HG03060 (cell line): ENCODE results near the gene BNC1.
"Not testable (repeated sequence)": the region's sequence is repeated elsewhere in the genome, so short reads cannot be mapped to it uniquely, and the experiment has no call there.

Experiments
- ATAC-seq: cut with Tn5 transposase; IDR thresholded peaks from one replicate; pipeline ENCODE4 v1.9.1; 2021; ENCODE audit warnings: low read depth, moderate number of reproducible peaks; ENCODE audit not compliant: unreplicated experiment

BNC1 gene

DNA sequence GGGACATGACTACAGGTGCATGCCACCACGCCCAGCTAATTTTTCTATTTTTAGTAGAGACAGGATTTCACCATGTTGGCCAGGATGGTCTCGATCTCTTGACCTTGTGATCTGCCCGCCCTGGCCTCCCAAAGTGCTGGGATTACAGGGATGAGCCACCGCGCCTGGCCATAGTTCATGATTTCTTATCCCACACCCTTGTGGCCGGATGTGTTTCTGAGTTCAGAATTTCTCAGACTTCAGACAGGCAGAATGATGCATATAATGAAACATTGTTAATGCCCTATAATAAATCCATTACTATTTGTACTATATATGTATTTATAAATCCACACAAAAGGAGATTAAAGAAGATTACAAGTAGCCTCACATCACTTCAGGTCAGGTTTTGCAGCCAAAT is 22.3 kb downstream of the BNC1 start:
- not testable (repeated sequence) for ATAC-seq

DNA sequence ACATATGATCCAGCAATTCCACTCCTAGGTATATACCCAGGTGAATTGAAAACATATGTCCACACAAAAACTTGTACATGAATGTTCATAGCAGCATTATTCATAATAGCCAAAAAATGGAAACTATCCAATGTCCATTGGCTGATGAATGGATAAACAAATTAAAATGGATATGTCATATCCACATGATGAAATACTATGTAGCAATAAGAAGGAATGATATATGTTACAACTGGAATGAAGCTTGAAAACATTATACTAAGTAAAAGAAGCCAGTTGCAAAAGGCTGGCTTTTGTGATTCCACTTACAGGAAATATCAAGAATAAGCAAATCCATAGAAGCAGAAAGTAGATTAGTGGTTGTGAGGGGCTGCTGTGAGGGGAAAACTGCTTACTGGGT is 33.7 kb downstream of the BNC1 start:
- ATAC-seq, result no peak

- no peak for ATAC-seq
Observed at GRCh38 chr15:83249030-83249343, 35.5 kb downstream of the BNC1 start.

DNA sequence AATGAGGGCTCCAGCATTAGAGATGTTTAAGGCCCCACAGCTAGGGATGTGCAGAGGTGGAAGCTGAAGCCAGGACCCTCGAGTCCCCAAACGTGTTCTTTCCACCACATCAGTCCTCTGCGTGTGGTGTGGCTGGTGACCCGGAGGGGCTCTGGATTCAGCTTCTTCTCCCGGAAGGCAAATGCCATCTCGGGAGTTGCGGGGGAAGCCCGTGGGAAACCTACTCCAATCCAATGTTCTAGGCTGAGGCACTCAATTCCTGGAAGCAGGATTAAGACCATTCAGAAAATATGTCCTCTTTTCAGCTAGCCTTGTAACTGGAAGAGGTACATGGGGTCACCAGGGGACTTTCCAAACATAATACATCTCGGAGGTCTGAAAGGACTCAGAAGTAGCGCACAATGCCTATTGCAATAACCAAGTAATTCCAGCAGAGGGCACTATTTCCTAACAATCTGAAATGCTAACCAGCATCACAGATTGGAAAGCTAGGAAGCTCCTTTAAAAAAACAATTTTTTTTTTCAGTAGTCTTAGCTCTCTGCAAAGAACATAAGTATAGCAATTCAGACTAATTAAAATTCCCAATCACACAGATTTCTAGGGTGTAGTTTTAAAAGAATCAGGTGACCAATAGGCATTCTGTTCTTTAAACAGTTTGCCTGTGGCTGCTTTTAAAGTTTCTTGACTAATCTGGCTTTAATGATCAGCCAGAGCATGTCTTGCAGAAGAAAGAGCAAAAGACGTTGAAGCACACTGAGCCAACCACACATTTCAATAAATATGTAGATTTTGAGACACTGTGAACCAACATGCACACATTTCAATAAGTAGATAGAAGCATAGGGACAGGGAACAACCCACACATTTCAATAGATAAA is 36.1 kb downstream of the BNC1 start:
- ATAC-seq, result no peak

DNA sequence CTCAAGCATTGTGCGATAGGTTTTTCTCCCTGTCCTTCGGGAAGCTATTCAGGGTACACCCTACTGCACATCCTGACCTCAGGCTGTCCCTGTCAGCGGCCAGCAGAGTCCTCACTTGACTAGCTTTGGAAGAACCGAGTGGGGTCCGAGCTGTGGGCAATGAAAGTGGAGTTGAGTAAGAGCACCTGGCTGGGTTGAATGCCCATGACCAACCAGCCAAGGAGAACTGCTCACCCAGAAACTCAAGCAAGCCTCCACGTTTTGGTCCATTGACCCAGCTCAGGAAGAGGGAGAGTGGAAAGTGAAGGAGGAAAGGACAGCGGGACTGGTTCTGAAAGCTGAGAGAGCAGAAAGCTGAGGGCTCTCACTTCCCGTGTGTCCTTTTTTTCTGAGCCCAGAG is 40.8 kb downstream of the BNC1 start:
- no peak for ATAC-seq

- ATAC-seq, result no peak
Observed at GRCh38 chr15:83230242-83230641, 54.2 kb downstream of the BNC1 start.

DNA sequence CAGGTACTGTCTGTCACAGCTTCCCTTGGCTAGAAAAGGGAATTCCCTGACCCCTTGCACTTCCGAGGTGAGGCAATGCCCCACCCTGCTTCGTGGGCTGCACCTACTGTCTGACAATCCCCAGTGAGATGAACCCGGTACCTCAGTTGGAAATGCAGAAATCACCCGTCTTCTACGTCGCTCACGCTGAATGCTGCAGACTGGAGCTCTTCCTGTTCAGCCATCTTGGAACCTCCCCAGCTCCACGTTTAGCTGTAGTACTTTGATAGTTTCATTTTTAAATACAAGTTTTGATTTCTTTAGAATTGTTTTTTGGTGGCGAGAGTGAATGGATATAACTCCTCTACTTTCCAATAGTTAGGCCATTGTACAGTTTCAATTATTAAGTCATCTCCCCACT is 59.0 kb downstream of the BNC1 start:
- ATAC-seq, result no peak

DNA sequence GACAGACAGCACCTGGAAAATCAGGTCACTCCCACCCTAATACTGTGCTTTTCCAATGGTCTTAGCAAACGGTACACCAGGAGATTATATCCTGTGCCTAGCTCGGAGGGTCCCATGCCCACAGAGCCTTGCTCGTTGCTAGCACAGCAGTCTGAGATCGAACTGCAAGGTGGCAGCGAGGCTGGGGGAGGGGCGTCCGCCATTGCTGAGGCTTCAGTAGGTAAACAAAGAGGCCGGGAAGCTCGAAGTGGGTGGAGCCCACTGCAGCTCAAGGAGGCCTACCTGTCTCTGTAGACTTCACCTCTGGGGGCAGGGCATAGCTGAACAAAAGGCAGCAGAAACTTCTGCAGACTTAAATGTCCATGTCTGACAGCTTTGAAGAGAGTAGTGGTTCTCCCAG is 62.7 kb downstream of the BNC1 start:
- not testable (repeated sequence) for ATAC-seq

- ATAC-seq, result no peak
Observed at GRCh38 chr15:83219026-83219425, 65.4 kb downstream of the BNC1 start.

- ATAC-seq, result no peak
Observed at GRCh38 chr15:83215306-83215705, 69.2 kb downstream of the BNC1 start.

DNA sequence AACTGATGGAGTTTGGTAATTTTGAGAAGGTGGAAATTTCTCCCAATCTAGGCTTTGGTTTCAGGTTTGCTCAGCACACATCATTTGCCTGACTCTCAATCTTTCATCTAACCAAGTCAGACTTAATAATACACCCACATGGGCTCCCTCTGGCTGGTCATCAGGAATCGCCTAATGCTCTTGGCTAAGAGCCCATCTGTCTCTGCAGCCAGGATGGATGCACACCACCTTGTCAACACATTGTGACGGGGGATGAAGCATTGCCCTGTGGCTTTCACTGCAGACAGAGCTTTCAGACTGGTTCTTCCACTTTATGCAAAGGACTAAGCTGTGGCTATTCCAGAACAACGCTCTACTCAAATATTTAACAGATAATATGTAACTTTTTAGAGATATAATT is 73.8 kb downstream of the BNC1 start:
- no peak for ATAC-seq

DNA sequence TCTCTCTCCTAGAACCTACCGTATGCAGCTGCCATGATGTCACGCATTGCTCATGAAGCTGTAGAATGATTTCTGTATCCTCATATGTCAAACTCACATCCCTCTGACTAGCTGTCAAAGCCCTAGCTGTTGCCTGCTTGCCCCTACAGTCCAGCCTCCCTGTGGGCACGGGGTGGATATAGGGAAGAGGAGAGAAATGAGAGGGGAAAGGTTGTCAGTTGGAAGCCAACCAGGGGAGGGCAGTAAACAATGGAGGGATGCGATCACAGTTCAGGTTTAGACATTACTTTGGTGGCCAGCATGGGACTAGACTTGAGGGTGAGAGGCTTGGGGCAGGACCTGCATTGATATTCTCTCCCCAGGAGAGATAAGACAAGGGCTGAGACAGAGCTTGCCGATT is 75.1 kb downstream of the BNC1 start:
- ATAC-seq, result no peak

DNA sequence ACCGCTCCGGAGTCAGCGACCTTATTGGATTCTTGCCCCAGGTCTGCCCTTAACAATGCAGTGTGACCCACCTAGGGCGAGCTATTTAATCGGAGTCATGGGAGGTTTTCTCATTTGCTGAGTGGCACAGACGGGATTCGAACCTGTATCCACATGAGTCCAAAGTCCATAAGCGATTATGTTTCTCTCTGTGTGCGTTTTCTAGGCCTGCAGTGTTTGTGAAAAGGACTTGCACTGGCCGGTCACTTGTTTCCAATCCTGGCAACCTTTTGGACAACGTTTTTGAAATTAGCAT is 76.2 kb downstream of the BNC1 start:
- ATAC-seq, result no peak

- ATAC-seq, result no peak
Observed at GRCh38 chr15:83207660-83208366, 76.7 kb downstream of the BNC1 start, which contains the start of gene HDGFL3. TSS of gene HDGFL3 (minus strand) at chr15:83207823. CDS start at chr15:83207414, 409 bp downstream.

- ATAC-seq, result no peak
Observed at GRCh38 chr15:83207009-83207659, 77.3 kb downstream of the BNC1 start.

GRCh38 chr15:83206526-83207008 is 77.9 kb downstream of the BNC1 start:
- no peak for ATAC-seq
